IMR-90 (cell line): ENCODE data around the gene MADCAM1. TPM values are rescaled to one million over a fixed set of nuclear protein-coding genes. Genes with fewer than 3 reads are reported as not detected.

Source experiments
- ATAC-seq: fragments of 200-7000 bp; cut with Tn5 transposase; 2 replicates; pipeline ENCODE4 v1.9.1; 2020; ENCODE audit warnings: low read depth, mild to moderate bottlenecking, moderate library complexity
- BruUV-seq: library from RNA; stranded (reverse); fragments of 400-500 nt; replicated peaks from 2 replicates; lab custom pipeline; 2021; lab: Mats Ljungman, UMichigan
- CTCF ChIA-PET: fragments of 300-600 bp; formaldehyde crosslinking; extraction: SDS; loops from one replicate; lab custom pipeline; 2021; ENCODE audit warnings: antibody characterized with exemption; lab: Yijun Ruan, JAX
- POLR2A ChIA-PET: fragments of 300-600 bp; sonication (Branson Sonifier 250); formaldehyde crosslinking; loops from one replicate; lab custom pipeline; 2022; ENCODE audit warnings: antibody characterized with exemption; ENCODE audit not compliant: unreplicated experiment; lab: Charles Lee
- DNase-seq: peaks from one replicate; pipeline ENCODE4 v3.0.0; 2013
- H2AFZ ChIP-seq: replicated peaks from 2 replicates; pipeline ENCODE3; 2013; ENCODE audit warnings: low read length, mild to moderate bottlenecking; ENCODE audit not compliant: poor library complexity
- H2AK5ac ChIP-seq: 2 replicates; pipeline ENCODE4 v1.6.1; 2013; ENCODE audit warnings: low read depth, low read length, inconsistent platforms
- H2AK9ac ChIP-seq: replicated peaks from 2 replicates; pipeline ENCODE3; 2013; ENCODE audit warnings: mild to moderate bottlenecking, low read depth, low read length, moderate library complexity; ENCODE audit not compliant: poor library complexity
- H2BK120ac ChIP-seq: 2 replicates; pipeline ENCODE4 v1.6.1; 2013; ENCODE audit warnings: low read depth, low read length, inconsistent platforms
- H2BK15ac ChIP-seq: 3 replicates; pipeline ENCODE4 v1.6.1; 2013; ENCODE audit warnings: low read depth, low read length, inconsistent platforms
- H2BK20ac ChIP-seq: 2 replicates; pipeline ENCODE4 v1.6.1; 2013; ENCODE audit warnings: low read depth, mild to moderate bottlenecking, inconsistent platforms, low read length, moderate library complexity
- H2BK5ac ChIP-seq: 2 replicates; pipeline ENCODE4 v1.6.1; 2013; ENCODE audit warnings: mild to moderate bottlenecking, low read depth, low read length, inconsistent platforms; ENCODE audit not compliant: poor library complexity, severe bottlenecking
- H3K14ac ChIP-seq: replicated peaks from 2 replicates; pipeline ENCODE4 v1.6.1; 2013; ENCODE audit warnings: low read depth, low read length, inconsistent platforms
- H3K18ac ChIP-seq: 2 replicates; pipeline ENCODE4 v1.6.1; 2013; ENCODE audit warnings: low read depth, low read length, control low read depth
- H3K23ac ChIP-seq: 2 replicates; pipeline ENCODE4 v1.6.1; 2013; ENCODE audit warnings: low read depth, low read length, inconsistent platforms
- H3K27ac ChIP-seq: 2 replicates; pipeline ENCODE4 v1.5.1; 2013; ENCODE audit warnings: mild to moderate bottlenecking, control low read depth, low read length; ENCODE audit not compliant: insufficient read depth
- H3K27me3 ChIP-seq: 2 replicates; pipeline ENCODE4 v1.6.1; 2013; ENCODE audit warnings: low read length; ENCODE audit not compliant: control insufficient read depth, insufficient read depth
- H3K36me3 ChIP-seq: 2 replicates; pipeline ENCODE4 v1.6.1; 2013; ENCODE audit warnings: low read length, mixed read lengths; ENCODE audit not compliant: control insufficient read depth, insufficient read depth
- H3K4ac ChIP-seq: 2 replicates; pipeline ENCODE4 v1.6.1; 2013; ENCODE audit warnings: low read depth, low read length, inconsistent platforms
- H3K4me1 ChIP-seq: 2 replicates; pipeline ENCODE4 v1.6.1; 2013; ENCODE audit warnings: low read length, mixed read lengths; ENCODE audit not compliant: control insufficient read depth, insufficient read depth
- H3K4me2 ChIP-seq: 2 replicates; pipeline ENCODE4 v1.6.1; 2013; ENCODE audit warnings: low read depth, mild to moderate bottlenecking, control low read depth, low read length, moderate library complexity
- H3K4me3 ChIP-seq: 2 replicates; pipeline ENCODE4 v1.5.1; 2013; ENCODE audit warnings: low read depth, mild to moderate bottlenecking, control low read depth, low read length, moderate library complexity; ENCODE audit not compliant: insufficient read depth
- H3K56ac ChIP-seq: 2 replicates; pipeline ENCODE4 v1.6.1; 2013; ENCODE audit warnings: low read length, inconsistent platforms; ENCODE audit not compliant: insufficient read depth; ENCODE audit errors: extremely low read depth
- H3K79me1 ChIP-seq, 2 experiments: 2 replicates each; pipeline ENCODE4 v1.6.1; 2013; ENCODE audit warnings: low read length in 2 of 2, inconsistent platforms in 1 of 2, low read depth in 1 of 2
- H3K9ac ChIP-seq: 2 replicates; pipeline ENCODE4 v1.6.1; 2013; ENCODE audit warnings: low read depth, low read length, control low read depth
- H3K9me1 ChIP-seq: 2 replicates; pipeline ENCODE4 v1.6.1; 2013; ENCODE audit warnings: low read length, inconsistent platforms; ENCODE audit not compliant: insufficient read depth
- H3K9me3 ChIP-seq: 2 replicates; pipeline ENCODE4 v1.6.1; 2013; ENCODE audit warnings: low read length; ENCODE audit not compliant: control insufficient read depth, insufficient read depth
- H4K20me1 ChIP-seq: 2 replicates; pipeline ENCODE4 v1.6.1; 2013; ENCODE audit warnings: low read length, inconsistent platforms; ENCODE audit not compliant: insufficient read depth
- H4K5ac ChIP-seq: 2 replicates; pipeline ENCODE4 v1.6.1; 2013; ENCODE audit warnings: mild to moderate bottlenecking, low read depth, low read length, control low read depth
- H4K8ac ChIP-seq, 2 experiments: 2 replicates each; pipeline ENCODE4 v1.6.1; 2013; ENCODE audit warnings: low read depth in 2 of 2, low read length in 2 of 2, control low read depth in 1 of 2, inconsistent platforms in 1 of 2
- H4K91ac ChIP-seq: 2 replicates; pipeline ENCODE4 v1.6.1; 2013; ENCODE audit warnings: low read depth, low read length, inconsistent platforms; ENCODE audit not compliant: insufficient read depth
- CEBPB ChIP-seq: IDR thresholded peaks from 2 replicates; pipeline ENCODE4 v1.6.1; 2012; ENCODE audit warnings: low read depth, low read length, improper control_type of control experiment
- CTCF ChIP-seq: conservative IDR thresholded peaks from 2 replicates; pipeline ENCODE4 v1.5.1; 2012; ENCODE audit warnings: mild to moderate bottlenecking, low read depth, low read length, improper control_type of control experiment
- FOS ChIP-seq: fragments of 150-350 bp; IDR thresholded peaks from 2 replicates; pipeline ENCODE4 v1.6.1; 2016; ENCODE audit warnings: low read depth, low read length
- MXI1 ChIP-seq: IDR thresholded peaks from 2 replicates; pipeline ENCODE4 v1.6.1; 2012; ENCODE audit warnings: low read depth, mild to moderate bottlenecking, low read length, moderate library complexity, borderline replicate concordance
- WGBS, 2 experiments: methylation state at CpG; one replicate each; pipeline versions ENCODE4 v1.1.5 to v1.1.7; 2013; ENCODE audit warnings: missing lambda C conversion rate in 2 of 2; ENCODE audit not compliant: insufficient read length in 1 of 2; ENCODE audit errors: extremely low coverage in 2 of 2; 5-methylcytosine and 5-hydroxymethylcytosine counted together
- dilution Hi-C: fragments of 300-500 bp; cut with HindIII; formaldehyde crosslinking; loops from one replicate; pipeline ENCODE4 v1.14.3; 2018; ENCODE audit warnings: low sequenced_read_pairs; ENCODE audit not compliant: unreplicated experiment
- in situ Hi-C: fragments of 300-500 bp; cut with MboI; formaldehyde crosslinking; loops from 3 replicates; pipeline ENCODE4 v1.14.3; 2019; ENCODE audit warnings: low sequenced_read_pairs, inconsistent platforms, mixed read lengths
- intact Hi-C: fragments of 100-400 bp; cut with micrococcal nuclease; formaldehyde crosslinking; loops from 2 replicates; pipeline ENCODE4 v1.10.0; 2022
- polyA plus RNA-seq, 3 experiments: library from polyadenylated mRNA; depleted of rRNA; stranded (reverse); fragments of >200 nt; gene quantifications; 2 replicates each; pipeline ENCODE4 v1.2.3, GENCODE V29; 2012; ENCODE audit warnings: low replicate concordance in 1 of 3
- total RNA-seq: library from RNA; depleted of rRNA; stranded (reverse); fragments of >200 nt; gene quantifications from 2 replicates; pipeline ENCODE4 v1.2.3, GENCODE V29; 2012
- TF ChIP-seq, protein P1 (sequence below): fragments of 150-350 bp; IDR thresholded peaks from 2 replicates; pipeline ENCODE4 v1.6.1; 2016; ENCODE audit warnings: low read depth, mild to moderate bottlenecking, low read length, moderate library complexity, borderline replicate concordance

Gene MADCAM1
- total and polyA plus RNA-seq, 2 of the 4 experiments (the other 2 are of a cell fraction), result 0.24 TPM; not detected in 1

DNA sequence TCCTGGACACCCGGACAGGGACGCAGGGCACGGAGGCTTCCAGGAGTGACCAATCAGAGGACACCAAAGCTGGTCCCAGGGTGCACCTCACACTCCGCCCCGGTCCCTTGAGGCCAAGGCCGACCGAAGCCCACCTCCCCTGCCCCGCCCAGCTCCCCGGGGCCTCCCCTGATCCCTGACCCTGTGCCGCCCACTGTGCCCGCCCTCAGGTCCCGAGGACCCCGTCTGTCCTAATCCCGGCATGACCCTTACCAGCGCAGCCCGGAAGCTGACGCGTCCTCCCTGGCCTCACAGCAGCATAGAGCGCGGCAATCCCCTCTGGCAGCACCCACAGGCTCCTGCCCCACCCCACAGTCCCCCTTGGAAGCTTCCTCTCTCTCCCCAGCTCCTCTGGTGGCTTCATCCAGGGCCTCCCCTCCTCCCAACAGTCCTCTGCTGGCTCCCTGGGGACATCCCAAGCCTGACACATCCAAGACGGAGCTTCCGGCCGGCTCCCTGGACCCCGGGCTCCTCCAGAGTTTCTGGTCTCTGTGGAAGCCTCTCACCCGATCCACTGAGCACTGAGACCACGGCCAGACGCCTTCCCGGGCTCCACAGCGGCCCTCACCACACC, 27.9 kb downstream of the MADCAM1 start:
- no peak overlapping the region for H3K56ac ChIP-seq
- ATAC-seq (peak; percentile 63), DNase-seq (peak; percentile 49)
- H3K27ac ChIP-seq, result peak overlapping the region; percentile 65
- H3K9ac ChIP-seq, result peak overlapping the region; percentile 36; the same call in 1 of the 2 replicates
- no peak overlapping the region for H2BK20ac ChIP-seq
- no peaks in the 10 kb centered on the region for H4K20me1 ChIP-seq
- no peak overlapping the region for H3K23ac ChIP-seq
- H2AK9ac ChIP-seq, result peak overlapping the region; percentile 1
- peak overlapping the region; percentile 47; the same call in 1 of the 2 replicates for H3K18ac ChIP-seq
- peaks cover 10% of the 10 kb centered on the region for H3K4me1 ChIP-seq
- H3K4me2 ChIP-seq, result peak overlapping the region; percentile 5; the same call in 1 of the 2 replicates
- intact Hi-C loops (no loop called here), in situ Hi-C loops (no loop called here), dilution Hi-C loops (no loop called here)
- H3K9me1 ChIP-seq, result no peaks in the 10 kb centered on the region
- ChIA-PET CTCF (interaction anchor here (0.8 to 0.9 kb wide), 2 partner anchors 9 to 13 kb away, joined by 3 read pairs; no protein-coding TSS in a partner anchor), POLR2A (interaction anchor here (0.7 kb wide), 1 partner anchor 252 kb away, joined by 6 read pairs; no protein-coding TSS in a partner anchor)
- H4K8ac ChIP-seq, result peak overlapping the region; percentile 16 to 64; a peak in 2 of 4 replicates
- WGBS, 2 experiments, result 59% methylated on average over 18 of the region's 29 CpGs; no CpG with 5 or more reads in 1 of the 2 experiments
- no TSS peak for BruUV-seq
- peak overlapping the region; percentile 23; the same call in 1 of the 2 replicates for H2BK120ac ChIP-seq
- no peak for TF ChIP-seq FOS
- no peak for TF ChIP-seq CEBPB
- no peak for TF ChIP-seq MXI1
- no peak for TF ChIP-seq CTCF
- TF ChIP-seq, protein P1, sequence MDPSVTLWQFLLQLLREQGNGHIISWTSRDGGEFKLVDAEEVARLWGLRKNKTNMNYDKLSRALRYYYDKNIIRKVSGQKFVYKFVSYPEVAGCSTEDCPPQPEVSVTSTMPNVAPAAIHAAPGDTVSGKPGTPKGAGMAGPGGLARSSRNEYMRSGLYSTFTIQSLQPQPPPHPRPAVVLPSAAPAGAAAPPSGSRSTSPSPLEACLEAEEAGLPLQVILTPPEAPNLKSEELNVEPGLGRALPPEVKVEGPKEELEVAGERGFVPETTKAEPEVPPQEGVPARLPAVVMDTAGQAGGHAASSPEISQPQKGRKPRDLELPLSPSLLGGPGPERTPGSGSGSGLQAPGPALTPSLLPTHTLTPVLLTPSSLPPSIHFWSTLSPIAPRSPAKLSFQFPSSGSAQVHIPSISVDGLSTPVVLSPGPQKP, result no peak
- H3K4ac ChIP-seq, result peak overlapping the region; percentile 36
- H3K79me1 ChIP-seq, result no peaks in the 10 kb centered on the region
- H3K14ac ChIP-seq, result no peak overlapping the region
- H2BK15ac ChIP-seq, result no peak overlapping the region
- H2BK5ac ChIP-seq, result no peak overlapping the region
- peak overlapping the region; percentile 91 for H2AFZ ChIP-seq
- H3K27me3 ChIP-seq, result peaks cover 9% of the 10 kb centered on the region
- no peak overlapping the region for H3K4me3 ChIP-seq
- peak overlapping the region; percentile 68 for H4K5ac ChIP-seq
- H2AK5ac ChIP-seq, result peak overlapping the region; percentile 59
- peaks cover 4% of the 10 kb centered on the region for H3K9me3 ChIP-seq
- no peak overlapping the region; the same call in 1 of the 2 replicates for H4K91ac ChIP-seq
- H3K36me3 ChIP-seq, result peaks cover 4% of the 10 kb centered on the region; the same call in 1 of the 2 replicates
